HepG2 (cell line): ENCODE measurements around the gene LENG1. TPM values are rescaled to one million over a fixed set of nuclear protein-coding genes. Genes with fewer than 3 reads are reported as not detected.
A peak's percentile ranks its signal among the peaks of the same experiment; 100 is the strongest.

ENCODE experiments used
- ATRX ChIP-seq: sonication (generic); formaldehyde crosslinking; IDR thresholded peaks from 2 replicates; pipeline ENCODE4 v1.4.0; 2020; ENCODE audit warnings: missing genetic modification reagents, borderline replicate concordance
- GABPA ChIP-seq, 2 experiments: IDR thresholded peaks; 2 replicates each; pipeline ENCODE4 v1.6.1; 2011 to 2016; ENCODE audit warnings: low read depth in 2 of 2, low read length in 1 of 2, missing biosample characterization in 1 of 2, missing genetic modification characterization in 1 of 2
- HOXA3 ChIP-seq: sonication (generic); formaldehyde crosslinking; IDR thresholded peaks from 2 replicates; pipeline ENCODE4 v1.5.0; 2020; ENCODE audit warnings: missing genetic modification reagents
- IRF9 ChIP-seq: sonication (generic); formaldehyde crosslinking; IDR thresholded peaks from 2 replicates; pipeline ENCODE4 v1.8.0; 2022; ENCODE audit warnings: missing genetic modification reagents, mild to moderate bottlenecking, borderline replicate concordance
- KAT8 ChIP-seq: IDR thresholded peaks from 2 replicates; pipeline ENCODE4 v1.6.1; 2016; ENCODE audit warnings: missing genetic modification reagents, missing compliant biosample characterization
- KLF12 ChIP-seq: sonication (generic); formaldehyde crosslinking; IDR thresholded peaks from 2 replicates; pipeline ENCODE4 v1.4.0; 2020; ENCODE audit warnings: missing genetic modification reagents, borderline replicate concordance
- MAF1 ChIP-seq: sonication (generic); formaldehyde crosslinking; IDR thresholded peaks from 2 replicates; pipeline ENCODE4 v1.5.0; 2020; ENCODE audit warnings: missing genetic modification reagents, borderline replicate concordance
- MTA1 ChIP-seq: sonication (generic); formaldehyde crosslinking; IDR thresholded peaks from 2 replicates; pipeline ENCODE4 v1.4.0; 2020; ENCODE audit warnings: missing genetic modification reagents, mild to moderate bottlenecking, borderline replicate concordance
- NR2F1 ChIP-seq, 2 experiments: fragments of 450-650 bp in 1 of 2; formaldehyde crosslinking in 1 of 2; IDR thresholded peaks; 2 replicates each; pipeline versions ENCODE4 v1.5.0 to v1.6.1; 2016 to 2020; ENCODE audit warnings: mild to moderate bottlenecking in 1 of 2, missing compliant biosample characterization in 1 of 2, missing genetic modification reagents in 1 of 2, moderate library complexity in 1 of 2
- RCOR2 ChIP-seq: IDR thresholded peaks from 2 replicates; pipeline ENCODE4 v1.6.1; 2016; ENCODE audit warnings: missing biosample characterization, missing genetic modification reagents
- SATB2 ChIP-seq: sonication (generic); formaldehyde crosslinking; IDR thresholded peaks from 2 replicates; pipeline ENCODE4 v1.5.0; 2020; ENCODE audit warnings: missing genetic modification reagents
- SKIL ChIP-seq: sonication (generic); formaldehyde crosslinking; IDR thresholded peaks from 2 replicates; pipeline ENCODE4 v1.8.0; 2022; ENCODE audit warnings: missing genetic modification reagents, mild to moderate bottlenecking, moderate library complexity, borderline replicate concordance
- SMAD9 ChIP-seq: sonication (generic); formaldehyde crosslinking; IDR thresholded peaks from 2 replicates; pipeline ENCODE4 v1.5.1; 2020; ENCODE audit warnings: mild to moderate bottlenecking, missing genetic modification reagents
- STAG1 ChIP-seq: sonication (generic); formaldehyde crosslinking; IDR thresholded peaks from 2 replicates; pipeline ENCODE4 v1.4.0; 2020; ENCODE audit warnings: missing genetic modification reagents
- TEAD2 ChIP-seq: sonication (generic); formaldehyde crosslinking; IDR thresholded peaks from 2 replicates; pipeline ENCODE4 v1.9.0; 2021; ENCODE audit warnings: missing genetic modification reagents
- ZNF235 ChIP-seq: sonication (generic); formaldehyde crosslinking; IDR thresholded peaks from 2 replicates; pipeline ENCODE4 v1.8.1; 2023; ENCODE audit warnings: mild to moderate bottlenecking, missing genetic modification reagents, borderline replicate concordance
- ZNF281 ChIP-seq: sonication (generic); formaldehyde crosslinking; IDR thresholded peaks from 2 replicates; pipeline ENCODE4 v1.4.0; 2020; ENCODE audit warnings: missing genetic modification reagents, borderline replicate concordance
- ZNF383 ChIP-seq: sonication (generic); formaldehyde crosslinking; IDR thresholded peaks from 2 replicates; pipeline ENCODE4 v1.4.0; 2020; ENCODE audit warnings: missing genetic modification reagents, mild to moderate bottlenecking, borderline replicate concordance
- ZNF747 ChIP-seq: sonication (generic); formaldehyde crosslinking; IDR thresholded peaks from 2 replicates; pipeline ENCODE4 v1.8.1; 2023; ENCODE audit warnings: missing genetic modification reagents, mild to moderate bottlenecking, borderline replicate concordance
- polyA plus RNA-seq, 8 experiments: library from polyadenylated mRNA; depleted of rRNA in 3 of 8; stranded (reverse) in 7 of 8; unstranded in 1 of 8; fragments of >200 nt; fragmentation: Illumina TruSeq in 4 of 8; extraction: Trizol in 4 of 8; gene quantifications; 2 replicates each; pipeline versions ENCODE4 v1.2.1 to v1.2.3, GENCODE V29; 2011 to 2016; ENCODE audit warnings: low read depth in 4 of 8, missing spikeins in 1 of 8, mixed read lengths in 1 of 8; ENCODE audit not compliant: insufficient read depth in 1 of 8
- total RNA-seq, 5 experiments: library from RNA; depleted of rRNA; stranded (reverse); fragments of >200 nt; fragmentation: Illumina TruSeq; extraction: Trizol; gene quantifications; 2 replicates each; pipeline ENCODE4 v1.2.3, GENCODE V29; 2016; ENCODE audit warnings: low read depth in 1 of 5
- TF ChIP-seq, protein P1 (sequence below): IDR thresholded peaks from 2 replicates; pipeline ENCODE4 v1.6.1; 2016; ENCODE audit warnings: low read depth, control low read depth
- TF ChIP-seq, protein P2 (sequence below): sonication (generic); formaldehyde crosslinking; IDR thresholded peaks from 2 replicates; pipeline ENCODE4 v1.5.0; 2020; ENCODE audit warnings: missing genetic modification reagents, mild to moderate bottlenecking, borderline replicate concordance

Gene LENG1
- total and polyA plus RNA-seq, 2 of the 13 experiments (the other 11 are each of a cell fraction or from before 2014, with no cell fraction given): 1.8 to 3.8 TPM

DNA sequence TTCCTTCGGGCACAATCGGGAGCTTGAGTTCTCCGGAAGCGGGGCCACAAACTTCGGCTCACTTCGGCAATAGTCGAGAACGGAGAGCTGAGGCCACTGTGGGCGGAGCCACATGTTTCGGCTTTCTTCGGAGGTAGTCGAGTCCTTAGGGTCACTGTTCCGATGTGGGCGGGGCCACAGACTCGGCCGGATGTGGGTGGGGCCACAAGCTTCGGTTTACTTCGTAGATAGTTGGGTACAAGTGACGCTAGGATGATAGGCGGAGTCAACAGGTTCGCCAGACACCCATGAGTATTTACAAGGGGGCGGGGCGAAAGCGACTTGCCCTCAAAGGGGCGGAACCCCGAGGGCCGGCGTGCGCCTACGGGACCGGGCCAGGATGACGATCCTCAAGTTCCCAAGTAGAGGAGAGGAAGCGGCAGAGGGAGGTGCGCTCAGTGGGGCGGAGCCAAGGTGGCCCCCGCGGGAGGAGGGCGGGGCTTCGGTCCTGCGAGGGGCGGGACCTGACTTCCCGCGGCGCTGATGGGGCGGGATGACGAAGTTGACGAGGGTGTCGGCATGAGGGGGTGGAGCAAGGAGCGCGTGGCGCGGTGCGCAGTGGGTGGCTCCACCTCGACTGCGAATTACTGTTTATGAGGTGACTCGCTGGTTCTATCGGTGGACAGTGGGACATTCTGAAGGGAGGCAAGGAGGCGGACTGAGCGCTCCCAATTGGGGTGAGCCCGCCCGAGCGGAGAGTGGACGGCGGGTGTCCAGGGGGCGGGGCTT is 30.4 kb upstream of the LENG1 start (continued):
- TF ChIP-seq ZNF281 (CRISPR knock-in tag) (no peak), MAF1 (no peak), STAG1 (CRISPR knock-in tag) (no peak), SATB2 (CRISPR knock-in tag) (no peak), RCOR2 (no peak), TEAD2 (CRISPR knock-in tag) (no peak), HOXA3 (peak; percentile 88), ZNF235 (no peak), GABPA (IDR thresholded peaks at IDR 0.05; ENCODE audit: low read depth, low read length) (no peak; the same call in 1 of the 2 replicates), GABPA (CRISPR knock-in tag; IDR thresholded peaks at IDR 0.05; ENCODE audit: low read depth) (peak; percentile 67; the same call in 1 of the 2 replicates), MTA1 (CRISPR knock-in tag) (peak; percentile 25; the same call in 1 of the 2 replicates), IRF9 (CRISPR knock-in tag) (no peak), KLF12 (CRISPR knock-in tag) (no peak), SMAD9 (CRISPR knock-in tag) (no peak), NR2F1 (CRISPR knock-in tag; IDR thresholded peaks at IDR 0.05) (no peak), ATRX (CRISPR knock-in tag) (no peak), ZNF383 (CRISPR knock-in tag) (no peak), ZNF747 (CRISPR knock-in tag) (peak; percentile 78), KAT8 (CRISPR knock-in tag) (no peak; the same call in none of the 2 replicates), SKIL (CRISPR knock-in tag) (no peak)
- TF ChIP-seq, protein P1, sequence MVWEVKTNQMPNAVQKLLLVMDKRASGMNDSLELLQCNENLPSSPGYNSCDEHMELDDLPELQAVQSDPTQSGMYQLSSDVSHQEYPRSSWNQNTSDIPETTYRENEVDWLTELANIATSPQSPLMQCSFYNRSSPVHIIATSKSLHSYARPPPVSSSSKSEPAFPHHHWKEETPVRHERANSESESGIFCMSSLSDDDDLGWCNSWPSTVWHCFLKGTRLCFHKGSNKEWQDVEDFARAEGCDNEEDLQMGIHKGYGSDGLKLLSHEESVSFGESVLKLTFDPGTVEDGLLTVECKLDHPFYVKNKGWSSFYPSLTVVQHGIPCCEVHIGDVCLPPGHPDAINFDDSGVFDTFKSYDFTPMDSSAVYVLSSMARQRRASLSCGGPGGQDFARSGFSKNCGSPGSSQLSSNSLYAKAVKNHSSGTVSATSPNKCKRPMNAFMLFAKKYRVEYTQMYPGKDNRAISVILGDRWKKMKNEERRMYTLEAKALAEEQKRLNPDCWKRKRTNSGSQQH (CRISPR knock-in tag): no peak
- TF ChIP-seq, protein P2, sequence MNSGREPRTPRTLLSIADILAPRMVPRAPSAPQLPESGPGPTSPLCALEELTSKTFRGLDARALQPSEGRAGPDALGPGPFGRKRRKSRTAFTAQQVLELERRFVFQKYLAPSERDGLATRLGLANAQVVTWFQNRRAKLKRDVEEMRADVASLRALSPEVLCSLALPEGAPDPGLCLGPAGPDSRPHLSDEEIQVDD (CRISPR knock-in tag): 0 out of 2 replicates have a peak, but pooled peaks have one; percentile 59
